ENCODE data around the gene WDR37. TPM values are rescaled to one million over a fixed set of nuclear protein-coding genes. Genes with fewer than 3 reads are reported as not detected.

Gene WDR37
- polyA plus RNA-seq, 2 of the 4 experiments (the other 2 are of a cell fraction) = 5.9 to 7.1 TPM

- Histone ChIP-seq H3K4me2 (no peak overlapping the region), H3K4me3 (no peak overlapping the region), H3K9me3 (no peaks in the 10 kb centered on the region), H3K4me1 (no peaks in the 10 kb centered on the region), H3K27ac (no peak overlapping the region)
- FAIRE-seq = no peak
- ATAC-seq = peak in 1 of 2 experiments; percentile 27; a peak in 3 of 6 replicates
- ChIA-PET POLR2A (no interaction called here), CTCF (no interaction called here)
- no peak for DNase-seq (ENCODE audit: low read depth in 1 of 2, low spot score in 1 of 2)
- WGBS (ENCODE audit: missing lambda C conversion rate) = 98% methylated on average over 4 of the region's 7 CpGs
- TF ChIP-seq RAD21 (conservative IDR thresholded peaks at IDR 0.05 in 1 of 2, IDR thresholded peaks at IDR 0.05 in 1 of 2) (no peak), CEBPB (IDR thresholded peaks at IDR 0.05) (no peak), FOXS1 (CRISPR knock-in tag; IDR thresholded peaks at IDR 0.05) (no peak), NPAS2 (CRISPR knock-in tag; IDR thresholded peaks at IDR 0.05; ENCODE audit: borderline replicate concordance) (no peak), POLR2AphosphoS2 (conservative IDR thresholded peaks at IDR 0.05; ENCODE audit: low read length) (no peak), TP53 (CRISPR knock-in tag; IDR thresholded peaks at IDR 0.05) (no peak), ZSCAN20 (CRISPR knock-in tag; IDR thresholded peaks at IDR 0.05) (no peak), JUN (IDR thresholded peaks at IDR 0.05) (no peak), RARB (CRISPR knock-in tag; IDR thresholded peaks at IDR 0.05) (no peak), EHMT2 (IDR thresholded peaks at IDR 0.05; ENCODE audit: low read depth) (no peak), E2F6 (IDR thresholded peaks at IDR 0.05; ENCODE audit: borderline replicate concordance, low read depth) (no peak)
- TF ChIP-seq, protein P1, sequence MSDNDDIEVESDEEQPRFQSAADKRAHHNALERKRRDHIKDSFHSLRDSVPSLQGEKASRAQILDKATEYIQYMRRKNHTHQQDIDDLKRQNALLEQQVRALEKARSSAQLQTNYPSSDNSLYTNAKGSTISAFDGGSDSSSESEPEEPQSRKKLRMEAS (IDR thresholded peaks at IDR 0.05) = no peak
- TF ChIP-seq, protein P2, sequence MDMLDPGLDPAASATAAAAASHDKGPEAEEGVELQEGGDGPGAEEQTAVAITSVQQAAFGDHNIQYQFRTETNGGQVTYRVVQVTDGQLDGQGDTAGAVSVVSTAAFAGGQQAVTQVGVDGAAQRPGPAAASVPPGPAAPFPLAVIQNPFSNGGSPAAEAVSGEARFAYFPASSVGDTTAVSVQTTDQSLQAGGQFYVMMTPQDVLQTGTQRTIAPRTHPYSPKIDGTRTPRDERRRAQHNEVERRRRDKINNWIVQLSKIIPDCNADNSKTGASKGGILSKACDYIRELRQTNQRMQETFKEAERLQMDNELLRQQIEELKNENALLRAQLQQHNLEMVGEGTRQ (IDR thresholded peaks at IDR 0.05) = no peak
- TF ChIP-seq, protein P3, sequence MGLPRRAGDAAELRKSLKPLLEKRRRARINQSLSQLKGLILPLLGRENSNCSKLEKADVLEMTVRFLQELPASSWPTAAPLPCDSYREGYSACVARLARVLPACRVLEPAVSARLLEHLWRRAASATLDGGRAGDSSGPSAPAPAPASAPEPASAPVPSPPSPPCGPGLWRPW (IDR thresholded peaks at IDR 0.05) = no peak
These were observed 45.5 kb upstream of the WDR37 start for GRCh38 chr10:1010703-1011102.

DNA sequence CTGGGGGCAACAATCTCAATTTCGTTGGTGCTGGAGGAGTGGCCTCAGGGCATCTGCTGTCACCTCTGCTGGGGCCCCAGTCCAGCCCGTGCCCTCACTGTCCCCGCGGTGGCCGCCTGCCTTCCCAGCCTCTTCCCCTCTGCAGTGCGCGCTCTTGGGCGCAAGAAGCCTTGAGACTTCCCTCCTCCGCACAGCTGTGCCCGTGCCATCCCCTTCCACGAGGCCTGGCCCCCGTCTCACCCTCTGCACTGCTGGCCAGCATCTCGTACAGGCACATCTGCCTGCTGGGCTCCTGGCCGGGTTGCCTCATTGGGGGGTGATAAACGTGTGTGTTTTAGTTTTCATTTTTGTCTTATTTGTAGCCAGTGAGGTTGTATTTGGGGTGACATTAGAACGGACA is 44.5 kb upstream of the WDR37 start:
- H3K4me2 ChIP-seq = no peak overlapping the region
- H3K4me3 ChIP-seq = no peak overlapping the region
- DNase-seq (ENCODE audit: low read depth in 1 of 2, low spot score in 1 of 2) (no peak), ATAC-seq (peak in 1 of 2 experiments; percentile 11; a peak in 1 of 6 replicates), FAIRE-seq (no peak)
- no peak overlapping the region for H3K27ac ChIP-seq
- no peaks in the 10 kb centered on the region for H3K9me3 ChIP-seq
- CTCF ChIA-PET = interaction anchor here (1.0 kb wide), 1 partner anchor 25 kb away, joined by 4 read pairs; no protein-coding TSS in a partner anchor
- no peak for TF ChIP-seq ZC3H11A (IDR thresholded peaks at IDR 0.05)
- TF ChIP-seq SREBF2 (IDR thresholded peaks at IDR 0.05) = no peak
- no peak for TF ChIP-seq FOXS1 (CRISPR knock-in tag; IDR thresholded peaks at IDR 0.05)
- no peak for TF ChIP-seq MYC (IDR thresholded peaks at IDR 0.05; ENCODE audit: borderline replicate concordance, low read length)
- TF ChIP-seq NFE2L2 (conservative IDR thresholded peaks at IDR 0.05; ENCODE audit: low read length) = no peak
- TF ChIP-seq, protein P4, sequence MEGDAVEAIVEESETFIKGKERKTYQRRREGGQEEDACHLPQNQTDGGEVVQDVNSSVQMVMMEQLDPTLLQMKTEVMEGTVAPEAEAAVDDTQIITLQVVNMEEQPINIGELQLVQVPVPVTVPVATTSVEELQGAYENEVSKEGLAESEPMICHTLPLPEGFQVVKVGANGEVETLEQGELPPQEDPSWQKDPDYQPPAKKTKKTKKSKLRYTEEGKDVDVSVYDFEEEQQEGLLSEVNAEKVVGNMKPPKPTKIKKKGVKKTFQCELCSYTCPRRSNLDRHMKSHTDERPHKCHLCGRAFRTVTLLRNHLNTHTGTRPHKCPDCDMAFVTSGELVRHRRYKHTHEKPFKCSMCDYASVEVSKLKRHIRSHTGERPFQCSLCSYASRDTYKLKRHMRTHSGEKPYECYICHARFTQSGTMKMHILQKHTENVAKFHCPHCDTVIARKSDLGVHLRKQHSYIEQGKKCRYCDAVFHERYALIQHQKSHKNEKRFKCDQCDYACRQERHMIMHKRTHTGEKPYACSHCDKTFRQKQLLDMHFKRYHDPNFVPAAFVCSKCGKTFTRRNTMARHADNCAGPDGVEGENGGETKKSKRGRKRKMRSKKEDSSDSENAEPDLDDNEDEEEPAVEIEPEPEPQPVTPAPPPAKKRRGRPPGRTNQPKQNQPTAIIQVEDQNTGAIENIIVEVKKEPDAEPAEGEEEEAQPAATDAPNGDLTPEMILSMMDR (IDR thresholded peaks at IDR 0.05) = no peak
- TF ChIP-seq SMC3 (IDR thresholded peaks at IDR 0.05) = no peak
- no peak for TF ChIP-seq HEYL (CRISPR knock-in tag; IDR thresholded peaks at IDR 0.05)
- no peak for TF ChIP-seq RFX5 (IDR thresholded peaks at IDR 0.05)
- no peak for TF ChIP-seq FOSB (CRISPR knock-in tag; IDR thresholded peaks at IDR 0.05)
- TF ChIP-seq HOXB13 (CRISPR knock-in tag; IDR thresholded peaks at IDR 0.05; ENCODE audit: low read depth) = no peak
- TF ChIP-seq GATA3 (IDR thresholded peaks at IDR 0.05; ENCODE audit: borderline replicate concordance) = no peak
- TF ChIP-seq ELK1 (IDR thresholded peaks at IDR 0.05; ENCODE audit: low read depth, low read length) = no peak
- no peak for TF ChIP-seq TFCP2L1 (CRISPR knock-in tag; IDR thresholded peaks at IDR 0.05)
- TF ChIP-seq ESRRA (IDR thresholded peaks at IDR 0.05; ENCODE audit: borderline replicate concordance, low read length) = no peak
- no peak for TF ChIP-seq ZFP36 (IDR thresholded peaks at IDR 0.05; ENCODE audit: borderline replicate concordance, partially characterized antibody)
- no peak for TF ChIP-seq MAFK (IDR thresholded peaks at IDR 0.05; ENCODE audit: partially characterized antibody)
- WGBS (ENCODE audit: missing lambda C conversion rate) = 95% methylated on average over 16 of the region's 16 CpGs
- POLR2A ChIA-PET = no interaction called here
- no peaks in the 10 kb centered on the region for H3K4me1 ChIP-seq
